GM19452 (cell line): Measurements from ENCODE around the gene TMEM132C.
"Not testable (repeated sequence)": the region's sequence is repeated elsewhere in the genome, so short reads cannot be mapped to it uniquely, and the experiment has no call there.

ENCODE experiments used
- ATAC-seq: cut with Tn5 transposase; IDR thresholded peaks from one replicate; pipeline ENCODE4 v1.9.1; 2021; ENCODE audit not compliant: unreplicated experiment

TMEM132C gene

DNA sequence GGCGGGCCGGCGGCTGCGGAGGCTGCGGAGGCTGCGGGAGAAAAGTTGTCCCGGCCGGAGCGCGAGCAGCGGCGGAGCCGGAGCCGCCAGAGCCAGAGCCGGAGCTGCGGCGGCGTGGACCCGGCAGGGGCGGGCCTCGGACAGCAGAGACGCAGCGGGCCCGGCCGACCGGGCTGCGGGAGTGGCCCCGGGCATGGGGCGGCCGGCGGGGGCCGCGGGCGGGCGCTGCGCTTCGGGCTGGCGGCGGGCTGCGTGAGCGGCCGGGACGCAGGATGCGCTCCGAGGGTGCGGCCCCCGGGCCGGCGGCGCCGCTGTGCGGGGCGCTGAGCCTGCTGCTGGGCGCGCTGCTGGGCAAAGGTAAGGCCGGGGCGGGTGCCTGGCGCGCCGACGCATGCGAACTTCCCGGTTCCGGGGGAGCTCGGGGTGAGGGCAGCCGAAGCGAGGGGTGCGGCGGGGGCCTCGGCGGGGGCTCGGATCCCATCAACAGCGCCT is at the start of gene TMEM132C:
Gene TMEM132C, plus strand, starts transcription at position 40 of the 492 bp plus-strand sequence. Its CDS starts 233 bp downstream, at position 273.
- ATAC-seq, result no peak

DNA sequence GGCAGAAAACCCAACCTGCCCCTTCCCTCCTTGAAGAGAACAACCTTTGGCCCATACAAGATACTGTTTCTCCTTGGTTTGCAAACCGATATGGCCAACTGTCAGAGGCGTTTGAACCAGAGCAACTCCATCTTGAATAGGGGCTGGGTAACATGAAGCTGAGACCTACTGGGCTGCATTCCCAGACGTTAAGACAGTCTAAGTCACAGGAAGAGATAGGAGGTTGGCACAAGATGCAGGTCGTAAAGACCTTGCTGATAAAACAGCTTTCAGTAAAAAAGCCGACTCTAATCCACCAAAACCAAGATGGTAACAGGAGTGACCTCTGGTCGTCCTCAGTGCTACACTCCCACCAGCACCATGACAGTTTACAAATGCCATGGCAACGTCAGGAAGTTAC is 42.7 kb upstream of the TMEM132C start:
- ATAC-seq, result no peak

DNA sequence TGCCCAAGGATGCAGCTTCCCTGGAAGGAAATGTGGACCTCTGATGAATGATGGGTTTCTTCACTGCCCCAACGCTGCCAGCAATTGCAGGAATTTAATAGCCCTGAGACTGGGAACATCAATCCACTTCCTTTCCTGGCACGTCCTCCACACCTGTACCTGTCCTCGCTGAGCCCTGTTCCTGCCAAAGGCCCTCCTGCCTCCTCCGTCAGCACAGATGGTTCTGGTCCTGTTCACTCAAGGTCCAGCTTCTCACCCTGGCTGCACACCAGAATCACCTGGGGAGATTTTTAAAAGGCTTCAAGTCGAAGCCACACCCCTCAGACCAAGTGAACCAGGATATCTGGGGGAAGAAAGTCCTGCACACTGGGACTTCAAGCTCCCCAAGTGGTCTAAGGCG is 38.4 kb upstream of the TMEM132C start:
- no peak for ATAC-seq

DNA sequence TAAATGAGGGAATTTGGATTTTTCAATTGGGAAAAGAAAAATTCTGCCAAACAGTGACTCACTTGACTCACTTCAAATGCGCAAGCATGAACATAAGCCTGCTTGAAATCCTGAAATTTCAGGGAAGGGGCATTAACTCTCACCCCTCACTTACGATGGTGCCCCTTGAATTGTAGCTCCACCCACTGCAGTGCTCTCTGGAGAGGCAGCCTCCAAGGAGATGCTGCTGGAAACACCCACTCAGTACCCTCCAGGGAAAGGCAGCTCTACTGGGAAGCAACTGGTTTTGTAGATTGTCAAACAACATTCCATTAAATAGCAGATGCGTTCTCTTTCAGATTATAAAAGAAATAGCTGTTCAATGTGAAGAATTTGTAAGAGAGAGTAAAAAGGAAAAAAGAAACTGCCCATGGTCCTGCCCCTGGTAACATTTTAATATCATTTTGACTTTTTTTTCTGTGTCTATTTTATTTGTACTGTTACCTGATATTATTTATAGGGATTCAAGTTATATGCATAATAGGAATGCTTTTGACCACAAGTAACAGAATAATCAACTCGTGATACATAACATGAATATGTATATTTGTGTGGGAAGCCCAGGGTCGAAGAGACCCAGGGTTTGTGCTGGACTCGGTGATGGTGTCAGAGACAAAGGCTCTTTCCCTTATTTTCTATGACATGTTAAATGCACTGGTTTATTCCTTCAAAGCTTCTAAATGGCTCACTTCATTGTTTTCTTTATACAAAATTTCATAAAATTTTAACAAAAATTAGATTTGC is 31.1 kb upstream of the TMEM132C start:
- ATAC-seq, result no peak

GRCh38 chr12:128236525-128236924 is 30.4 kb upstream of the TMEM132C start:
- ATAC-seq, result no peak

- no peak for ATAC-seq
Measured at GRCh38 chr12:128240745-128241144, 26.2 kb upstream of the TMEM132C start.

GRCh38 chr12:128245121-128245520 is 21.8 kb upstream of the TMEM132C start:
- ATAC-seq, result no peak

- ATAC-seq, result no peak
Measured at GRCh38 chr12:128245905-128246304, 21.1 kb upstream of the TMEM132C start.

DNA sequence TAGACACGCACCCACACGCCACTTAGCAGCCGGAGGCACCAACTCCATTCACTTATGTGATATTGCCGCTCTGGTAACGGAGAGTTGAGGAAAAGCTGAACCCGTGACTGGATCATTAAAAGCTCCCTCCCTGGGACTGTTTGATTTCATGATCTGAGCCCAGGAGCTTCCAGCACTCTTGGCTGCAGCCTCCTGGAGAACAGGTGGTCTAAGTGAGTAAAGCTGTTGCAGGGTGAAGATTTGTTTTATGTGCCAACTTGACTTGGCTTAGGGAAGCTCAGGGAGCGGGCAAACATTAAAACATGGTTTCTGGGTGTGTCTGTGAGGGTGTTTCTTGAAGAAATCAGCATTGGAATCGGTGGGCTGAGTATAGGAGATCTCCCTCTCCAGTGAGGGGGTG is 16.9 kb upstream of the TMEM132C start:
- ATAC-seq, result no peak

GRCh38 chr12:128253829-128254228 is 13.1 kb upstream of the TMEM132C start:
- not testable (repeated sequence) for ATAC-seq

- ATAC-seq, result no peak
Measured at GRCh38 chr12:128258866-128259555, 8.0 kb upstream of the TMEM132C start.

GRCh38 chr12:128259556-128260070 is 7.4 kb upstream of the TMEM132C start:
- no peak for ATAC-seq

DNA sequence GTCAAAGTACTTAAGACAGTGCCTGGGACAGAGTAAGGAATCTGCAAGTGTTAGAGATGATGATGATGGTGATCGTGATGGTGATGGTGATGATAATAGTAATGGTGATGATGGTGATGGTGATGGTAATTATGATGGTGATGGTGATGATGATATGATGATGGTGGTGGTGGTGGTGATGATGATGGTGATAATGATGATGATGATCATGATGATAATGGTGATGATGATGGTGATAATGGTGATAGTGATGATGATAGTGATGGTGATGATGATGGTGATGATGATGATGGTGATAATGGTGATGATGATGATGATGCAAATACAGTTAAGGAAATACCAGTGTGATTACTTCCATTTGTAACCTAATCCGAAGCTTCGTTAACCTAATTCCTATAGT is 5.2 kb upstream of the TMEM132C start:
- no peak for ATAC-seq

- no peak for ATAC-seq
Measured at GRCh38 chr12:128265566-128265965, 1.4 kb upstream of the TMEM132C start.

- no peak for ATAC-seq
Measured at GRCh38 chr12:128266086-128266485, 884 bp upstream of the TMEM132C start.

GRCh38 chr12:128266541-128267130 is 334 bp upstream of the TMEM132C start:
- ATAC-seq, result no peak

GRCh38 chr12:128267651-128268378 is 845 bp downstream of the TMEM132C start:
- ATAC-seq, result no peak

DNA sequence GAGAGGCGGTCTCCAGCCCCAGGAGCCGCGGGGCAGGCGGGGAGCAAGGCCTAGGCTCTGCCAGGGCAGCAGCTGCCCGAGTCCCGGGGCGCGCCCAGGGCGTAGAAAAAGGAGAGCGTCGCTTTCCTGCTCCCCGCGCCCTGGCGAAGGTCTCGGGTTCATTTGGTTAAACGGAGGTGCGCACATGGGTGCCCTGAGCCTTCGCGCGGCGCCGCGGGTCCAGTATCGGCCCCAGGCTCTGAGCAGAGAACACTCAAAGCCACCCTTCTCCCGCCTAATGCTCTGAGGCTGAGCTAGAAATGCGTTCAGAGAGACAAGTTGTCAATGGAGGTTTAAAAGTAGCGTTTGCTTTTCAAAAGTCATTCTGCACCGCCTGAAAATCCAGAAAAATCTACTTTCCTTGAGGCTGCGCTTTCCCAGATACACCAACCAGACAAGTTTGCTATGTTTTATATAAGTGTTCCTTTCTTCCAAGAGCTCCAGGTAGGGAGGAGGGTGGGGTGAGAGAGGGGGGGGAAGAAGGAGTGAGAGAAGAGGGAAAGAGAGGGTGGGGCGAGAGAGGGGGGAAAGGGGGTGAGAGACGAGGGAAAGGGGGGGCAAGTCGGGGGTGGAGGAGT is 1.5 kb downstream of the TMEM132C start:
- no peak for ATAC-seq

- ATAC-seq, result no peak
Measured at GRCh38 chr12:128269181-128269591, 2.2 kb downstream of the TMEM132C start.

GRCh38 chr12:128276471-128276870 is 9.5 kb downstream of the TMEM132C start:
- no peak for ATAC-seq
